HepG2 (cell line): ENCODE data around the gene ZNF629. TPM values are rescaled to one million over a fixed set of nuclear protein-coding genes. Genes with fewer than 3 reads are reported as not detected.

Source experiments
- FOXC1 ChIP-seq: sonication (generic); formaldehyde crosslinking; IDR thresholded peaks from 2 replicates; pipeline ENCODE4 v1.8.0; 2022; ENCODE audit warnings: mild to moderate bottlenecking, missing genetic modification reagents, borderline replicate concordance
- JUNB ChIP-seq: sonication (generic); formaldehyde crosslinking; IDR thresholded peaks from 2 replicates; pipeline ENCODE4 v1.8.0; 2022; ENCODE audit warnings: missing genetic modification reagents, mild to moderate bottlenecking, borderline replicate concordance
- MAZ ChIP-seq, 2 experiments: sonication (generic) in 1 of 2; formaldehyde crosslinking in 1 of 2; IDR thresholded peaks; 2 replicates each; pipeline versions ENCODE4 v1.5.0 to v1.6.1; 2012 to 2020; ENCODE audit warnings: low read depth in 2 of 2, mild to moderate bottlenecking in 2 of 2, borderline replicate concordance in 1 of 2, improper control_type of control experiment in 1 of 2, low read length in 1 of 2, missing genetic modification reagents in 1 of 2, moderate library complexity in 1 of 2
- NFKB2 ChIP-seq: sonication (generic); formaldehyde crosslinking; IDR thresholded peaks from 2 replicates; pipeline ENCODE4 v1.4.0; 2020; ENCODE audit warnings: missing genetic modification reagents, borderline replicate concordance
- RBFOX2 ChIP-seq: fragments of 200-400 bp; formaldehyde crosslinking; IDR thresholded peaks from 2 replicates; pipeline ENCODE4 v1.6.1; 2017; ENCODE audit warnings: low read depth, mild to moderate bottlenecking, low read length
- SIX1 ChIP-seq: sonication (generic); formaldehyde crosslinking; IDR thresholded peaks from 2 replicates; pipeline ENCODE4 v1.4.0; 2020; ENCODE audit warnings: missing genetic modification reagents, borderline replicate concordance
- SRSF9 ChIP-seq: fragments of 200-400 bp; formaldehyde crosslinking; IDR thresholded peaks from 2 replicates; pipeline ENCODE4 v1.6.1; 2018; ENCODE audit warnings: borderline replicate concordance, mild to moderate bottlenecking, low read depth, low read length; ENCODE audit not compliant: insufficient read depth, poor library complexity, severe bottlenecking
- STAT5B ChIP-seq: sonication (generic); formaldehyde crosslinking; IDR thresholded peaks from 2 replicates; pipeline ENCODE4 v1.4.0; 2020; ENCODE audit warnings: missing genetic modification reagents
- ZNF605 ChIP-seq: sonication (generic); formaldehyde crosslinking; IDR thresholded peaks from 2 replicates; pipeline ENCODE4 v1.8.0; 2022; ENCODE audit warnings: mild to moderate bottlenecking, missing genetic modification reagents
- ZNF788 ChIP-seq: sonication (generic); formaldehyde crosslinking; IDR thresholded peaks from 2 replicates; pipeline ENCODE4 v1.5.0; 2020; ENCODE audit warnings: mild to moderate bottlenecking, missing genetic modification reagents, borderline replicate concordance
- polyA plus RNA-seq, 8 experiments: library from polyadenylated mRNA; depleted of rRNA in 3 of 8; stranded (reverse) in 7 of 8; unstranded in 1 of 8; fragments of >200 nt; fragmentation: Illumina TruSeq in 4 of 8; extraction: Trizol in 4 of 8; gene quantifications; 2 replicates each; pipeline versions ENCODE4 v1.2.1 to v1.2.3, GENCODE V29; 2011 to 2016; ENCODE audit warnings: low read depth in 4 of 8, missing spikeins in 1 of 8, mixed read lengths in 1 of 8; ENCODE audit not compliant: insufficient read depth in 1 of 8
- total RNA-seq, 5 experiments: library from RNA; depleted of rRNA; stranded (reverse); fragments of >200 nt; fragmentation: Illumina TruSeq; extraction: Trizol; gene quantifications; 2 replicates each; pipeline ENCODE4 v1.2.3, GENCODE V29; 2016; ENCODE audit warnings: low read depth in 1 of 5
- TF ChIP-seq, protein P1 (sequence below): sonication (generic); formaldehyde crosslinking; IDR thresholded peaks from 2 replicates; pipeline ENCODE4 v1.4.0; 2020; ENCODE audit warnings: mild to moderate bottlenecking, missing genetic modification reagents
- TF ChIP-seq, protein P2 (sequence below): sonication (generic); formaldehyde crosslinking; IDR thresholded peaks from 2 replicates; pipeline ENCODE4 v1.8.1; 2022; ENCODE audit warnings: low read depth, mild to moderate bottlenecking, missing genetic modification reagents
- TF ChIP-seq, protein P3 (sequence below): sonication (generic); formaldehyde crosslinking; IDR thresholded peaks from 2 replicates; pipeline ENCODE4 v1.5.1; 2020; ENCODE audit warnings: missing genetic modification reagents, mild to moderate bottlenecking, borderline replicate concordance
- TF ChIP-seq, protein P4 (sequence below), 2 experiments: fragments of 450-650 bp in 1 of 2; sonication (generic) in 1 of 2; formaldehyde crosslinking; IDR thresholded peaks; 2 replicates each; pipeline versions ENCODE4 v1.5.0 to v1.8.0; 2020 to 2022; ENCODE audit warnings: mild to moderate bottlenecking in 1 of 2, missing genetic modification reagents in 1 of 2

ZNF629 gene
- total and polyA plus RNA-seq, 2 of the 13 experiments (the other 11 are each of a cell fraction or from before 2014, with no cell fraction given): 6.1 to 16.5 TPM

DNA sequence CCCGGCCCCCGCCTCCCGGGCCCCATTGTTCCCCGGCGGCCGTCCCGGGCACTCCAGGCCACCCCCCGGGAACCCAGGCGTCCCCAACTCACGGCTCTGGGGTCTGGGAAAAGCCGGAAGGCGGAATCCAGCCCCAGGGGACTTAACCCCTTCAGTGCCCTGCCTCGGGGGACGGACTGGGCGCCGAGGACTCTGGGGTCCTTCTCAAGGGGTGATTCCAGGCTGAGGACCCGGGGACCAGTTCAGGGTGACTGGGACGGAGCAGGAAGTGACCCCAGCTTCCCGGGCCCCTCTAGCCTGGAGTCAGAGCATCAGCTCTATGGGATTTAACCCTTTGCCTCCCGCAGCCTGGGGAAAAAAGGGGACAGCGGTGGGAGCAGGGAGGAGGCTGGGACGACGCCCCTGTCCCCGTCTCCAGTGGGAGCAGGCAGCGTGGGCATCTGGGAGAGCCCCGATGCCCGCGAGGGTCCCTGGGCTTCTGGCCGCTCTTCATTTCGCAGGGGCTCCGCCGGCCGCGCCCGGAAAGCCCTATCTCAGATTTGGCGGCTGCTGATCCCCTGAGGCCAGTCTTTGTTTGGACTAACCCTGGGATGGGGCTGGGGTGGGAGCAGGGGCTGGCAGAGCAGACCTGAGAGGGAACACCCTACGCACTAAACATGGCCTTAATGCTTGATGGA lies at the start of gene ZNF629 (continued):
- TF ChIP-seq, protein P1, sequence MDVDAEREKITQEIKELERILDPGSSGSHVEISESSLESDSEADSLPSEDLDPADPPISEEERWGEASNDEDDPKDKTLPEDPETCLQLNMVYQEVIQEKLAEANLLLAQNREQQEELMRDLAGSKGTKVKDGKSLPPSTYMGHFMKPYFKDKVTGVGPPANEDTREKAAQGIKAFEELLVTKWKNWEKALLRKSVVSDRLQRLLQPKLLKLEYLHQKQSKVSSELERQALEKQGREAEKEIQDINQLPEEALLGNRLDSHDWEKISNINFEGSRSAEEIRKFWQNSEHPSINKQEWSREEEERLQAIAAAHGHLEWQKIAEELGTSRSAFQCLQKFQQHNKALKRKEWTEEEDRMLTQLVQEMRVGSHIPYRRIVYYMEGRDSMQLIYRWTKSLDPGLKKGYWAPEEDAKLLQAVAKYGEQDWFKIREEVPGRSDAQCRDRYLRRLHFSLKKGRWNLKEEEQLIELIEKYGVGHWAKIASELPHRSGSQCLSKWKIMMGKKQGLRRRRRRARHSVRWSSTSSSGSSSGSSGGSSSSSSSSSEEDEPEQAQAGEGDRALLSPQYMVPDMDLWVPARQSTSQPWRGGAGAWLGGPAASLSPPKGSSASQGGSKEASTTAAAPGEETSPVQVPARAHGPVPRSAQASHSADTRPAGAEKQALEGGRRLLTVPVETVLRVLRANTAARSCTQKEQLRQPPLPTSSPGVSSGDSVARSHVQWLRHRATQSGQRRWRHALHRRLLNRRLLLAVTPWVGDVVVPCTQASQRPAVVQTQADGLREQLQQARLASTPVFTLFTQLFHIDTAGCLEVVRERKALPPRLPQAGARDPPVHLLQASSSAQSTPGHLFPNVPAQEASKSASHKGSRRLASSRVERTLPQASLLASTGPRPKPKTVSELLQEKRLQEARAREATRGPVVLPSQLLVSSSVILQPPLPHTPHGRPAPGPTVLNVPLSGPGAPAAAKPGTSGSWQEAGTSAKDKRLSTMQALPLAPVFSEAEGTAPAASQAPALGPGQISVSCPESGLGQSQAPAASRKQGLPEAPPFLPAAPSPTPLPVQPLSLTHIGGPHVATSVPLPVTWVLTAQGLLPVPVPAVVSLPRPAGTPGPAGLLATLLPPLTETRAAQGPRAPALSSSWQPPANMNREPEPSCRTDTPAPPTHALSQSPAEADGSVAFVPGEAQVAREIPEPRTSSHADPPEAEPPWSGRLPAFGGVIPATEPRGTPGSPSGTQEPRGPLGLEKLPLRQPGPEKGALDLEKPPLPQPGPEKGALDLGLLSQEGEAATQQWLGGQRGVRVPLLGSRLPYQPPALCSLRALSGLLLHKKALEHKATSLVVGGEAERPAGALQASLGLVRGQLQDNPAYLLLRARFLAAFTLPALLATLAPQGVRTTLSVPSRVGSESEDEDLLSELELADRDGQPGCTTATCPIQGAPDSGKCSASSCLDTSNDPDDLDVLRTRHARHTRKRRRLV: peak; percentile 23; the same call in 1 of the 2 replicates
- peak; percentile 92; the same call in 1 of the 2 replicates for TF ChIP-seq FOXC1
- peak; percentile 83 for TF ChIP-seq ZNF605
- TF ChIP-seq, protein P2, sequence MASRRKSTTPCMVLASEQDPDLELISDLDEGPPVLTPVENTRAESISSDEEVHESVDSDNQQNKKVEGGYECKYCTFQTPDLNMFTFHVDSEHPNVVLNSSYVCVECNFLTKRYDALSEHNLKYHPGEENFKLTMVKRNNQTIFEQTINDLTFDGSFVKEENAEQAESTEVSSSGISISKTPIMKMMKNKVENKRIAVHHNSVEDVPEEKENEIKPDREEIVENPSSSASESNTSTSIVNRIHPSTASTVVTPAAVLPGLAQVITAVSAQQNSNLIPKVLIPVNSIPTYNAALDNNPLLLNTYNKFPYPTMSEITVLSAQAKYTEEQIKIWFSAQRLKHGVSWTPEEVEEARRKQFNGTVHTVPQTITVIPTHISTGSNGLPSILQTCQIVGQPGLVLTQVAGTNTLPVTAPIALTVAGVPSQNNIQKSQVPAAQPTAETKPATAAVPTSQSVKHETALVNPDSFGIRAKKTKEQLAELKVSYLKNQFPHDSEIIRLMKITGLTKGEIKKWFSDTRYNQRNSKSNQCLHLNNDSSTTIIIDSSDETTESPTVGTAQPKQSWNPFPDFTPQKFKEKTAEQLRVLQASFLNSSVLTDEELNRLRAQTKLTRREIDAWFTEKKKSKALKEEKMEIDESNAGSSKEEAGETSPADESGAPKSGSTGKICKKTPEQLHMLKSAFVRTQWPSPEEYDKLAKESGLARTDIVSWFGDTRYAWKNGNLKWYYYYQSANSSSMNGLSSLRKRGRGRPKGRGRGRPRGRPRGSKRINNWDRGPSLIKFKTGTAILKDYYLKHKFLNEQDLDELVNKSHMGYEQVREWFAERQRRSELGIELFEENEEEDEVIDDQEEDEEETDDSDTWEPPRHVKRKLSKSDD (CRISPR knock-in tag): peak; percentile 31; the same call in 1 of the 2 replicates
- TF ChIP-seq ZNF788 (CRISPR knock-in tag): peak; percentile 93; the same call in 1 of the 2 replicates
- TF ChIP-seq JUNB: peak; percentile 50; the same call in 1 of the 2 replicates
- peak; percentile 69 for TF ChIP-seq RBFOX2
- peak; percentile 78; the same call in 1 of the 2 replicates for TF ChIP-seq NFKB2 (CRISPR knock-in tag)
- TF ChIP-seq, protein P3, sequence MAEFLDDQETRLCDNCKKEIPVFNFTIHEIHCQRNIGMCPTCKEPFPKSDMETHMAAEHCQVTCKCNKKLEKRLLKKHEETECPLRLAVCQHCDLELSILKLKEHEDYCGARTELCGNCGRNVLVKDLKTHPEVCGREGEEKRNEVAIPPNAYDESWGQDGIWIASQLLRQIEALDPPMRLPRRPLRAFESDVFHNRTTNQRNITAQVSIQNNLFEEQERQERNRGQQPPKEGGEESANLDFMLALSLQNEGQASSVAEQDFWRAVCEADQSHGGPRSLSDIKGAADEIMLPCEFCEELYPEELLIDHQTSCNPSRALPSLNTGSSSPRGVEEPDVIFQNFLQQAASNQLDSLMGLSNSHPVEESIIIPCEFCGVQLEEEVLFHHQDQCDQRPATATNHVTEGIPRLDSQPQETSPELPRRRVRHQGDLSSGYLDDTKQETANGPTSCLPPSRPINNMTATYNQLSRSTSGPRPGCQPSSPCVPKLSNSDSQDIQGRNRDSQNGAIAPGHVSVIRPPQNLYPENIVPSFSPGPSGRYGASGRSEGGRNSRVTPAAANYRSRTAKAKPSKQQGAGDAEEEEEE (CRISPR knock-in tag): no peak
- TF ChIP-seq SRSF9: no peak
- TF ChIP-seq, protein P4, sequence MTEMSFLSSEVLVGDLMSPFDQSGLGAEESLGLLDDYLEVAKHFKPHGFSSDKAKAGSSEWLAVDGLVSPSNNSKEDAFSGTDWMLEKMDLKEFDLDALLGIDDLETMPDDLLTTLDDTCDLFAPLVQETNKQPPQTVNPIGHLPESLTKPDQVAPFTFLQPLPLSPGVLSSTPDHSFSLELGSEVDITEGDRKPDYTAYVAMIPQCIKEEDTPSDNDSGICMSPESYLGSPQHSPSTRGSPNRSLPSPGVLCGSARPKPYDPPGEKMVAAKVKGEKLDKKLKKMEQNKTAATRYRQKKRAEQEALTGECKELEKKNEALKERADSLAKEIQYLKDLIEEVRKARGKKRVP (CRISPR knock-in tag; IDR thresholded peaks at IDR 0.05): peak in 1 of 2 experiments; percentile 64; a peak in 1 of 4 replicates
- peak; percentile 26; the same call in 1 of the 2 replicates for TF ChIP-seq STAT5B (CRISPR knock-in tag)
- peak; percentile 84 for TF ChIP-seq MAZ (IDR thresholded peaks at IDR 0.05; ENCODE audit: borderline replicate concordance, low read depth, low read length)
- peak; percentile 88 for TF ChIP-seq MAZ (CRISPR knock-in tag; IDR thresholded peaks at IDR 0.05; ENCODE audit: low read depth)
- TF ChIP-seq SIX1 (CRISPR knock-in tag): 0 out of 2 replicates have a peak, but pooled peaks have one; percentile 39
